Measurements from ENCODE around the gene ASB5.
"Not testable (repeated sequence)": the region's sequence is repeated elsewhere in the genome, so short reads cannot be mapped to it uniquely, and the experiment has no call there.

The ASB5 gene, protein sequence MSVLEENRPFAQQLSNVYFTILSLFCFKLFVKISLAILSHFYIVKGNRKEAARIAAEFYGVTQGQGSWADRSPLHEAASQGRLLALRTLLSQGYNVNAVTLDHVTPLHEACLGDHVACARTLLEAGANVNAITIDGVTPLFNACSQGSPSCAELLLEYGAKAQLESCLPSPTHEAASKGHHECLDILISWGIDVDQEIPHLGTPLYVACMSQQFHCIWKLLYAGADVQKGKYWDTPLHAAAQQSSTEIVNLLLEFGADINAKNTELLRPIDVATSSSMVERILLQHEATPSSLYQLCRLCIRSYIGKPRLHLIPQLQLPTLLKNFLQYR

DNA sequence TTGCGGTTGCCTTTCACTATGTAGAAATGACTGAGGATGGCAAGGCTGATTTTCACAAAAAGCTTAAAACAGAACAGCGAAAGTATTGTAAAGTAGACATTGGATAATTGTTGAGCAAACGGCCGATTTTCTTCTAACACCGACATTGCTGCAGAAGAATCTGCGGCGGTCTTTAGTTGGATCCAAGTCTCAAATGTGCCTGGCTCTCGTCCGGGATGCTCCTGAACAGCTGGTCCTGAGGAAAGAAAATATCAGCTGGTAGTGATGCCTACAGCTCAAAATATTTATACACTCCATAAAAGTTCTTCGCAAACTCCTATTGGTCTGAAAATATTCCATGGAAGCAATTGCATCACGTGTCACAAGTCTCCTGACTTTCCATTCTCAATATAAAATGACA is at the start of gene ASB5:
TSS of gene ASB5 (minus strand) at position 260 of the 400 bp plus-strand sequence. CDS start at position 146, 114 bp downstream.
- DNase-seq (ENCODE audit: low read depth, low spot score) = no peak

- no peak for DNase-seq (ENCODE audit: low read depth, low spot score)
Measured at GRCh38 chr4:176313596-176314336, 44.7 kb upstream of the ASB5 start.

DNA sequence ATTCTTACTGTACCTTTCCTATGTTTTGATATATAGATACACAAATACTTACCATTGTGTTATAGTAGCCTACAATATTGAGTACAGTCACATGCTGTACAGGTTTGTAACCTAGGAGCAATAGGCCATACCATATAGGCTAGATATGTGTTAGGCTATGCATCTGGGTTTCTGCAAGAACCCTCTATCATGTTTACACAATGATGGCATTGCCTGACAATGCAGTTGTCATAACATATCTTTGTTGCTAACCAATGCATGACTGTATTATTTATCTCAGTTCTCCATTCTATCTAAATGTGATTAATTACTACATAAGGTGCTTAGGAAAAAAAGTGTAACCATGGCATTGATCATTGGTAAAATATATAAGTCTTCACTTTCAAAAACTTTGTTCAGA is 40.8 kb upstream of the ASB5 start:
- DNase-seq (ENCODE audit: low read depth, low spot score) = no peak

GRCh38 chr4:176309046-176309445 is 40.0 kb upstream of the ASB5 start:
- DNase-seq (ENCODE audit: low read depth, low spot score) = no peak

- DNase-seq (ENCODE audit: low read depth, low spot score) = no peak
Measured at GRCh38 chr4:176308441-176308840, 39.4 kb upstream of the ASB5 start.

DNA sequence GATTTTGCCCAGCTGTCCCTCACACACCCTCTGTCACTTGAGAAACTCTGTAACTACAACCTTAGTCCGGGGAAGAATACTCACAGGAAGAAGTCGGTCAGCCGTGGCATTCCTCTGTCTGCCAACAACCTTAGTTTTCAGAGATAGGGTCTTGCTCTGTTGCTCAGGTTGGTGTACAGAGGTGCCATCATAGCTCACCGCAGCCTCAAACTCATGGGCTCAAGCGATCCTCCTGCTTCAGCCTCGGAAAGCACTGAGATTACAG is 38.6 kb upstream of the ASB5 start:
- no peak for DNase-seq (ENCODE audit: low read depth, low spot score)

- no peak for DNase-seq (ENCODE audit: low read depth, low spot score)
Measured at GRCh38 chr4:176306837-176307665, 38.0 kb upstream of the ASB5 start.

DNA sequence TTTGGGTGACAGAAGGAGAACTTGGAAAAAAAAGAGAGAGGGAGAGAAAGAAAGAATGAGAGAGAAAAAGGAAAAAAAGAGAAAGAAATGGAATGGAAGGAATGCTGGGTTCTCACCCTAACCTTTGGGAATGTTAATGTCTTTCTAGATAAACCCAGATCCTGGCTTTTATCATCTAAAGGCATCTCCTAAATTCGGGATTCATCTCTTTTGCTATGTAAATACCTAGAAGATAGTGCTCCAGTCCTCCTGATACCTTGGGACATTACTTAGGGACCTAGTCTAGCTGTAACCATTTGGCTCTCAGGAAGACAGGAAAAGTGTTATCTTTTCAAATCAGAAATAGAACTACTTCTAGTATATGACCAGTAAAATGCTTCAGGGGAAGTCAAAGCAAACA is 34.9 kb upstream of the ASB5 start:
- DNase-seq (ENCODE audit: low read depth, low spot score) = no peak

GRCh38 chr4:176302283-176303275 is 33.6 kb upstream of the ASB5 start:
- DNase-seq (ENCODE audit: low read depth, low spot score) = no peak

DNA sequence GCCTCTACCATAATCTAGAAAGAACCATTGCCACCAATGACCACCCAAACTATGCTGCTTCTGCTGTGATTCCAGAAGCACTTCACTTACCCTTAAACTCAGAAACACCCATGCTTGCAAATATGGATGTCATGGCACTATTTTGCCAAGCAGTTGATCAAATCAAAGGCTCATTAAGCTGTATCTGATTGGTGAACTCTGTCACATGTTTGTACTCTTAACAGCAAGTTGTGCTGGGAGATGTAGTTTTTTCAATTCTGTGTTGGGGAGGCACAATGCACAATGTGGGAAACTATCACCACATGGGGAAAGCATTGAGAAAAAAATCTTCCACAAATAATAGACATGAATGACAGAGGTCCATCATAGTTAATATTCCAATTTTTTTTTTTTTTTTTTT is 31.5 kb upstream of the ASB5 start:
- no peak for DNase-seq (ENCODE audit: low read depth, low spot score)

DNA sequence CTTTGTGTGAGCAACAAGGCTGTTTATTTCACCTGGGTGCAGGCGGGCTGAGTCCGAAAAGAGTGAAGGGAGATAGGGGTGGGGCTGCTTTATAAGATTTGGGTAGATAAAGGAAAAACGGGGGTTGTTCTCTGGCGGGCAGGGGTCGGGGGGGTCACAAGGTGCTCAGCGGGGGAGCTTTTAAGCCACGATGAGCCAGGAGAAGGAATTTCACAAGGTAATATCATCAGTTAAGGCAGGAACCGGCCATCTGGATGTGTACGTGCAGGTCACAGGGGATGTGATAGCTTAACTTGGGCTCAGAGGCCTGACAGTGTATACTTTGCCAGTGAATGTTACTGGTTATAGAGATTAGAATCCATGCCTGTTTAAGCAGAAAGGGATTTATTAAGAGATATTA is 31.0 kb upstream of the ASB5 start:
- no peak for DNase-seq (ENCODE audit: low read depth, low spot score)

GRCh38 chr4:176298664-176299063 is 29.6 kb upstream of the ASB5 start:
- DNase-seq (ENCODE audit: low read depth, low spot score) = no peak

GRCh38 chr4:176295907-176296306 is 26.9 kb upstream of the ASB5 start:
- DNase-seq (ENCODE audit: low read depth, low spot score) = not testable (repeated sequence)

- DNase-seq (ENCODE audit: low read depth, low spot score) = no peak
Measured at GRCh38 chr4:176293660-176294059, 24.6 kb upstream of the ASB5 start.

DNA sequence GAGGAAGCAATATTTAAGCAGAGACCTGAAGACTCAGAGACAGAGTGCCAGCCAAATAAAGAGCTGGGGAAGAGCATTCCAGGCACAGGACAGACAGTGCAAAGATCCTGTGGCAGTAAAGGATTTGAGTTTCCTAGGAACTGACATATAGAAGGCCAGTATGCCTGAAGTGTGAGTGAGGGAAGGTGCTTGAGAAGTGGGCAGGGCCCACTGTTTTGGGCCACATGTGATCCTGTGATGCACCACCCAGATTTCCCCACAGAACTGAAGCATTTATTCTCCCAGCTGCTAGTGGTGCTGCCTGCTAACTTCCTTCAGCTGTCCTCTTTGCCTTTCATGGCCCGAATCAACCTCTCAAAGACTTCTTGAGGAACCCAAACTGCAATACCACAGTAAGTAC is 23.9 kb upstream of the ASB5 start:
- DNase-seq (ENCODE audit: low read depth, low spot score) = no peak

DNA sequence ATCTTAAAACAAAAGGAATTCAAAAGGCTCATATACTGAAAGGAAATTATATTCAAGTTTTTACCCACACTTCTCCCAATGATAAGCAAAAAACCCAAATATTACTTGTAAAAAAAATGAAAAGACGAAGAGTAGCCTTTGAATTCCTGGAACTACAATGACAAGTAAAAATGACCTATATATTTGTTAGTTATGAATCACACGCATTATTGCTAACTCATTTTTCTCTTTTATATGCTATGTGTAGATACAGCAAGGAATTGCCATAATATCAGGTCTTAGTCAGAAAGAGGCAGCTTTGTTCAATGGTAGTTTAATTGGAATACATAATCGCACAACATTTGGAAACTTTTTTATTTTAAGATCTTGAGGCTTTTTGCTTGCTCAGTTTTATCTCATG is 22.7 kb upstream of the ASB5 start:
- DNase-seq (ENCODE audit: low read depth, low spot score) = no peak

GRCh38 chr4:176290520-176290919 is 21.5 kb upstream of the ASB5 start:
- no peak for DNase-seq (ENCODE audit: low read depth, low spot score)

DNA sequence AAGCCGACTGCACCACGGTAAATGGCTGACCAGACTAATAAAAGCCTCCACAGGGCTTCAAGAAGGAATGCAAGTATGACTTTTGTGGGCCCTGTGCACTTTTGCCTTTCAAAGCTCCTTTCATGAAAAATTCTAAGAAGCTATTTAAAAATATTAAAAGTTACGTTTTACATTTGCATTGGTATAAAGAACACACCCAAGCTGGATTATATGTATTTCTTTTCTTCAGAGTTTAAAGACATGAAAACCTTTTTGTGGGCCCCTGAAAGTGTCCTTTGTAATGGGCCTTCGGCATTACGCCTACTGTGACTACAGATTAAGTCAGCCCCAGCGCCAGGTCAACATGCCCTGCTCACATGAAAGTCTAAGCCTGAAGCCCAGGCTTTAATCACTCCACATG is 20.5 kb upstream of the ASB5 start:
- no peak for DNase-seq (ENCODE audit: low read depth, low spot score)

DNA sequence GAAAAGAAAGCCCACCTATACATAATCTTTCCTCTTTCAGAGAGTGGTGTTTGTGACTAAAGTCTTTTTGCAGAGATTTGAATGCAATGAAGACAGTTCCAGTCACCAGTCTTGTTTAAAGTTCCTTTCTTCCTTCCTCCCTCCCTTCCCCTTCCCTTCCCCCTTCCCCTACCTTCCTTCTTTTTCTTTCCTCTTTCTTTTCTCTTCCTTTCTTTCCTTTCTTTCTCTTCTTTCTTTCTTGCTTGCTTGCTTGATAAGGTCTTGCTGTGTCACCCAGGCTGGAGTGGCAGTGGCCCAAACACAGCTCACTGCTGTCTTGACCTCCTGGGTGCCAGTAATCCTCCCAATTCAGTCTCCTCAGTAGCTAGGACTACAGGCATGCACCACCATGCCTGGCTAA is 19.0 kb upstream of the ASB5 start:
- no peak for DNase-seq (ENCODE audit: low read depth, low spot score)

GRCh38 chr4:176287546-176287945 is 18.5 kb upstream of the ASB5 start:
- DNase-seq (ENCODE audit: low read depth, low spot score) = no peak

- DNase-seq (ENCODE audit: low read depth, low spot score) = no peak
Measured at GRCh38 chr4:176286728-176287127, 17.7 kb upstream of the ASB5 start.

Measured in brain pericyte (primary cell).